ENCODE results near the gene ITGAE.
"Not testable (repeated sequence)": the region's sequence is repeated elsewhere in the genome, so short reads cannot be mapped to it uniquely, and the experiment has no call there.

The ITGAE gene

DNA sequence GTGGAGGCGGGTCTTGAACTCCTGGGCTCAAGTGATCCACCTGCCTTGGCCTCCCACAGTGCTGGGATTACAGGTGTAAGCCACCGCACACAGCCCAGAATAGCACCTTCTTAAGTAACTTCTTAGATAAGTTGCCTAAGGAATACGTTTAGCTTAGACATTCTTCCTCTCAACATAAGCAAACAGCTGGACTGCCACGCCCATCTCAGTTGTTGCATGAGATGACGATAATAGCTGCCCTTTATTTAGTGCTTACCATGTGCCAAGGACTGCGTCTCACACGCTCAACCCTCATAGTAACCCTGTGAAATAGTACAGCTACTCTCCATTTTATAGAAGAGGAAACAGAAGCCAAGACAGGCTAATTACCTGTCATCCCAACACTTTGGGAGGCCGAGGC lies 65.5 kb downstream of the ITGAE start:
- DNase-seq = no peak
- Histone ChIP-seq H3K27ac (ENCODE audit: low read depth, low read length) (no peak overlapping the region), H4K8ac (ENCODE audit: low read depth, low read length) (no peak overlapping the region), H3K27me3 (ENCODE audit: insufficient read depth, low read length, poor library complexity) (no peaks in the 10 kb centered on the region), H3K18ac (ENCODE audit: low read length) (no peak overlapping the region), H2BK120ac (ENCODE audit: low read depth, low read length) (no peak overlapping the region), H2BK15ac (replicated peaks; ENCODE audit: low read depth) (no peak overlapping the region), H3K4me1 (ENCODE audit: control insufficient read depth, low read depth, low read length) (peaks cover 4% of the 10 kb centered on the region), H3K4me3 (ENCODE audit: low read length) (no peak overlapping the region), H3K9ac (ENCODE audit: low read length) (no peak overlapping the region), H3K23ac (ENCODE audit: low read length) (no peak overlapping the region), H3K79me1 (ENCODE audit: low read length) (no peaks in the 10 kb centered on the region), H3K56ac (ENCODE audit: low read length) (no peak overlapping the region), H3K4me2 (ENCODE audit: low read length) (no peak overlapping the region), H2BK5ac (ENCODE audit: low read length) (no peak overlapping the region), H3K79me2 (ENCODE audit: control insufficient read depth, insufficient read depth, low read length) (no peaks in the 10 kb centered on the region), H3K4ac (ENCODE audit: low read depth, low read length) (no peak overlapping the region), H4K5ac (ENCODE audit: low read length) (no peak overlapping the region), H2AK5ac (ENCODE audit: low read length) (no peak overlapping the region), H3K36me3 (ENCODE audit: control insufficient read depth, insufficient read depth, low read length) (no peaks in the 10 kb centered on the region)
- no CpG with 5 or more reads among the region's 8 CpGs for WGBS (ENCODE audit: extremely low coverage, insufficient coverage, low lambda C conversion rate)

GRCh38 chr17:3734911-3735276 lies 66.1 kb downstream of the ITGAE start:
- H3K4me1 ChIP-seq (ENCODE audit: control insufficient read depth, low read depth, low read length) = not testable (repeated sequence)
- no CpG with 5 or more reads among the region's 10 CpGs for WGBS (ENCODE audit: extremely low coverage, insufficient coverage, low lambda C conversion rate)

GRCh38 chr17:3732210-3732621 lies 68.8 kb downstream of the ITGAE start:
- Histone ChIP-seq H2AK5ac (ENCODE audit: low read length) (no peak overlapping the region), H3K79me1 (ENCODE audit: low read length) (peaks cover 3% of the 10 kb centered on the region)
- no CpG with 5 or more reads among the region's 9 CpGs for WGBS (ENCODE audit: extremely low coverage, insufficient coverage, low lambda C conversion rate)

More at GRCh38 chr17:3734911-3735276, 66.1 kb downstream of the ITGAE start:
- H3K27ac ChIP-seq (ENCODE audit: low read depth, low read length); H3K23ac ChIP-seq (ENCODE audit: low read length); H2AK5ac ChIP-seq (ENCODE audit: low read length); H3K9ac ChIP-seq (ENCODE audit: low read length); DNase-seq; H3K4ac ChIP-seq (ENCODE audit: low read depth, low read length); H3K4me2 ChIP-seq (ENCODE audit: low read length); H3K4me3 ChIP-seq (ENCODE audit: low read length); H3K27me3 ChIP-seq (ENCODE audit: insufficient read depth, low read length, poor library complexity); H2BK15ac ChIP-seq (replicated peaks; ENCODE audit: low read depth); H2BK5ac ChIP-seq (ENCODE audit: low read length); H3K79me1 ChIP-seq (ENCODE audit: low read length); H4K8ac ChIP-seq (ENCODE audit: low read depth, low read length); H3K79me2 ChIP-seq (ENCODE audit: control insufficient read depth, insufficient read depth, low read length); H3K36me3 ChIP-seq (ENCODE audit: control insufficient read depth, insufficient read depth, low read length); H4K5ac ChIP-seq (ENCODE audit: low read length); H2BK120ac ChIP-seq (ENCODE audit: low read depth, low read length); H3K56ac ChIP-seq (ENCODE audit: low read length); H3K18ac ChIP-seq (ENCODE audit: low read length): not testable (repeated sequence)

GRCh38 chr17:3730881-3731429 lies 70.0 kb downstream of the ITGAE start:
- Histone ChIP-seq H3K4me3 (ENCODE audit: low read length) (no peak overlapping the region), H3K4me1 (ENCODE audit: control insufficient read depth, low read depth, low read length) (peaks cover 3% of the 10 kb centered on the region), H2BK120ac (ENCODE audit: low read depth, low read length) (no peak overlapping the region), H3K56ac (ENCODE audit: low read length) (peak overlapping the region; percentile 15), H2BK15ac (replicated peaks; ENCODE audit: low read depth) (no peak overlapping the region), H4K8ac (ENCODE audit: low read depth, low read length) (no peak overlapping the region), H3K79me1 (ENCODE audit: low read length) (peaks cover 9% of the 10 kb centered on the region), H3K4ac (ENCODE audit: low read depth, low read length) (no peak overlapping the region), H2BK5ac (ENCODE audit: low read length) (no peak overlapping the region), H3K27ac (ENCODE audit: low read depth, low read length) (no peak overlapping the region), H3K4me2 (ENCODE audit: low read length) (no peak overlapping the region), H4K5ac (ENCODE audit: low read length) (no peak overlapping the region), H3K79me2 (ENCODE audit: control insufficient read depth, insufficient read depth, low read length) (peaks cover 8% of the 10 kb centered on the region), H3K18ac (ENCODE audit: low read length) (no peak overlapping the region), H3K27me3 (ENCODE audit: insufficient read depth, low read length, poor library complexity) (no peaks in the 10 kb centered on the region), H2AK5ac (ENCODE audit: low read length) (no peak overlapping the region), H3K9ac (ENCODE audit: low read length) (no peak overlapping the region), H3K36me3 (ENCODE audit: control insufficient read depth, insufficient read depth, low read length) (peaks cover 6% of the 10 kb centered on the region), H3K23ac (ENCODE audit: low read length) (no peak overlapping the region)
- no CpG with 5 or more reads among the region's 9 CpGs for WGBS (ENCODE audit: extremely low coverage, insufficient coverage, low lambda C conversion rate)
- peak; percentile 67 for DNase-seq

More at GRCh38 chr17:3732210-3732621, 68.8 kb downstream of the ITGAE start:
- Histone ChIP-seq H3K9ac (ENCODE audit: low read length) (no peak overlapping the region), H3K36me3 (ENCODE audit: control insufficient read depth, insufficient read depth, low read length) (peaks cover 3% of the 10 kb centered on the region), H3K27me3 (ENCODE audit: insufficient read depth, low read length, poor library complexity) (no peaks in the 10 kb centered on the region), H4K8ac (ENCODE audit: low read depth, low read length) (no peak overlapping the region), H3K4me1 (ENCODE audit: control insufficient read depth, low read depth, low read length) (peaks cover 3% of the 10 kb centered on the region), H2BK5ac (ENCODE audit: low read length) (no peak overlapping the region), H3K4ac (ENCODE audit: low read depth, low read length) (no peak overlapping the region), H3K79me2 (ENCODE audit: control insufficient read depth, insufficient read depth, low read length) (no peaks in the 10 kb centered on the region), H2BK120ac (ENCODE audit: low read depth, low read length) (no peak overlapping the region), H3K18ac (ENCODE audit: low read length) (no peak overlapping the region), H3K4me3 (ENCODE audit: low read length) (no peak overlapping the region), H2BK15ac (replicated peaks; ENCODE audit: low read depth) (no peak overlapping the region), H3K27ac (ENCODE audit: low read depth, low read length) (no peak overlapping the region), H4K5ac (ENCODE audit: low read length) (no peak overlapping the region), H3K23ac (ENCODE audit: low read length) (no peak overlapping the region), H3K4me2 (ENCODE audit: low read length) (no peak overlapping the region), H3K56ac (ENCODE audit: low read length) (no peak overlapping the region)
- DNase-seq = peak; percentile 23

DNA sequence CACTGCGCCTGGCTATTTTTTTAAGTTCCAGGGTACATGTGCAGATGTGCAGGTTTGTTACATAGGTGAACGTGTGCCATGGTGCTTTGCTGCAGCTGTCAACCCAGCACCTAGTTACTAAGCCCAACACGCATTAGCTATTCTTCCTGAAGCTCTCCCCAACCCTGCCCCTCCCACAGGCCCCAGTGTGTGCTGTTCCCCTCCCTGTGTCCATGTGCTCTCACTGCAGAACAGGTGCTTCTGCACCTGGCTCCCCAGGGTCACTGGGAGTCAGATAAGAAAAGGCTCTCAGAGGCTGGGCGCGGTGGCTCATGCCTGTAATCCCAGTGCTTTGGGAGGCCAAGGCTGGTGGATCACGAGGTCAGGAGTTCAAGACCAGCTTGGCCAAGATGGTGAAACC lies 71.1 kb downstream of the ITGAE start:
- peaks cover 3% of the 10 kb centered on the region for H3K4me1 ChIP-seq (ENCODE audit: control insufficient read depth, low read depth, low read length)
- no peak overlapping the region for H3K23ac ChIP-seq (ENCODE audit: low read length)
- H2BK5ac ChIP-seq (ENCODE audit: low read length) = no peak overlapping the region
- H3K18ac ChIP-seq (ENCODE audit: low read length) = no peak overlapping the region
- peaks cover 17% of the 10 kb centered on the region for H3K79me1 ChIP-seq (ENCODE audit: low read length)
- no peak overlapping the region for H2BK15ac ChIP-seq (replicated peaks; ENCODE audit: low read depth)
- H4K8ac ChIP-seq (ENCODE audit: low read depth, low read length) = no peak overlapping the region
- no peak for DNase-seq
- no peak overlapping the region for H2AK5ac ChIP-seq (ENCODE audit: low read length)
- no peak overlapping the region for H3K4me2 ChIP-seq (ENCODE audit: low read length)
- H3K56ac ChIP-seq (ENCODE audit: low read length) = no peak overlapping the region
- no peak overlapping the region for H3K4me3 ChIP-seq (ENCODE audit: low read length)
- no peak overlapping the region for H4K5ac ChIP-seq (ENCODE audit: low read length)
- H3K36me3 ChIP-seq (ENCODE audit: control insufficient read depth, insufficient read depth, low read length) = peaks cover 11% of the 10 kb centered on the region
- WGBS (ENCODE audit: extremely low coverage, insufficient coverage, low lambda C conversion rate) = no CpG with 5 or more reads among the region's 6 CpGs
- peaks cover 19% of the 10 kb centered on the region for H3K79me2 ChIP-seq (ENCODE audit: control insufficient read depth, insufficient read depth, low read length)
- no peak overlapping the region for H2BK120ac ChIP-seq (ENCODE audit: low read depth, low read length)
- H3K27ac ChIP-seq (ENCODE audit: low read depth, low read length) = no peak overlapping the region
- H3K27me3 ChIP-seq (ENCODE audit: insufficient read depth, low read length, poor library complexity) = no peaks in the 10 kb centered on the region
- no peak overlapping the region for H3K4ac ChIP-seq (ENCODE audit: low read depth, low read length)
- H3K9ac ChIP-seq (ENCODE audit: low read length) = no peak overlapping the region

GRCh38 chr17:3728099-3728498 lies 72.9 kb downstream of the ITGAE start:
- not testable (repeated sequence) for H3K4me2 ChIP-seq (ENCODE audit: low read length); H3K4ac ChIP-seq (ENCODE audit: low read depth, low read length); H2AK5ac ChIP-seq (ENCODE audit: low read length); H2BK15ac ChIP-seq (replicated peaks; ENCODE audit: low read depth); H2BK5ac ChIP-seq (ENCODE audit: low read length); H2BK120ac ChIP-seq (ENCODE audit: low read depth, low read length); H3K27me3 ChIP-seq (ENCODE audit: insufficient read depth, low read length, poor library complexity); H3K4me1 ChIP-seq (ENCODE audit: control insufficient read depth, low read depth, low read length); H4K5ac ChIP-seq (ENCODE audit: low read length); DNase-seq; H3K9ac ChIP-seq (ENCODE audit: low read length); H3K4me3 ChIP-seq (ENCODE audit: low read length); H3K27ac ChIP-seq (ENCODE audit: low read depth, low read length); H3K23ac ChIP-seq (ENCODE audit: low read length); H4K8ac ChIP-seq (ENCODE audit: low read depth, low read length); H3K56ac ChIP-seq (ENCODE audit: low read length); H3K18ac ChIP-seq (ENCODE audit: low read length)
- no CpG with 5 or more reads among the region's 3 CpGs for WGBS (ENCODE audit: extremely low coverage, insufficient coverage, low lambda C conversion rate)
- peaks cover 20% of the 10 kb centered on the region for H3K79me1 ChIP-seq (ENCODE audit: low read length)
- peaks cover 11% of the 10 kb centered on the region for H3K36me3 ChIP-seq (ENCODE audit: control insufficient read depth, insufficient read depth, low read length)
- H3K79me2 ChIP-seq (ENCODE audit: control insufficient read depth, insufficient read depth, low read length) = peaks cover 27% of the 10 kb centered on the region
